H1 (cell line): Measurements from ENCODE around the gene RALY. TPM values are rescaled to one million over a fixed set of nuclear protein-coding genes. Genes with fewer than 3 reads are reported as not detected.

Experiments used
- GABPA ChIP-seq: IDR thresholded peaks from 2 replicates; pipeline ENCODE4 v1.6.1; 2011; ENCODE audit warnings: mild to moderate bottlenecking, low read length, moderate library complexity, borderline replicate concordance; ENCODE audit not compliant: insufficient read depth
- RFX5 ChIP-seq: IDR thresholded peaks from 2 replicates; pipeline ENCODE4 v1.6.1; 2011; ENCODE audit warnings: low read depth, low read length, improper control_type of control experiment, borderline replicate concordance
- SIN3A ChIP-seq, 2 experiments: IDR thresholded peaks in 1 of 2; conservative IDR thresholded peaks in 1 of 2; 2 replicates each; pipeline ENCODE4 v1.6.1; 2011 to 2012; ENCODE audit warnings: low read length in 2 of 2, improper control_type of control experiment in 1 of 2, low read depth in 1 of 2, mild to moderate bottlenecking in 1 of 2
- polyA plus RNA-seq, 7 experiments: library from polyadenylated mRNA; depleted of rRNA in 3 of 7; stranded (reverse) in 5 of 7; unstranded in 2 of 7; fragments of >200 nt in 5 of 7; fragments of 200-250 nt in 2 of 7; gene quantifications; 1 replicate in 5 of 7; 2 replicates in 1 of 7; 4 replicates in 1 of 7; pipeline versions ENCODE4 v1.2.1 to v1.2.3, GENCODE V29; 2011 to 2013; ENCODE audit warnings: missing spikeins in 2 of 7, mixed read lengths in 2 of 7
- total RNA-seq: library from RNA; stranded (reverse); fragmentation: NEBNext Ultra II Directional; extraction: Animal tissue kit (Norgen Biotek cat#: 25700); gene quantifications from 2 replicates; pipeline ENCODE4 v1.2.1, GENCODE V29; 2021

Gene RALY
- total and polyA plus RNA-seq, 2 of the 8 experiments (the other 6 are each of a cell fraction or from before 2014, with no cell fraction given) = 133 to 148 TPM

DNA sequence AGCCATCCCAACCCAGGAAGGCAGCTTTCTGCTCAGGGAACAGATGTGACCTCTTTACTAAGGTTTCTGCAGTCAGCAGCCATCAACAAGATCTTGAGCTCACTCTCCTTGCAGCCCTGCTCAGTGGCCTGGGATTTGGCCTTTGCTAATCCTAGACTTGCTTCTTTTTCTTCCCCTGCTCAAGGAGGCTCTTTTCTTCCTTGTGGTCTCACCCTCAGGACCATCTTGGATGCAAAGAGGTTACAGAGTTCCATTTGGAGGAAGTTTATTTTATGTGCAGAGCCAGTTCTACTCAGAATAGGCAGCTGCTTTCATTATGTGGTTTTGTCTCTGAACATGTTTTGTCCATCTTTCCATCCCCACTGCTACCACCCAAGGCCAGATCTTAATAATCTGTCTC lies 49.3 kb downstream of the RALY start (continued):
- TF ChIP-seq SIN3A (conservative IDR thresholded peaks at IDR 0.05 in 1 of 2, IDR thresholded peaks at IDR 0.05 in 1 of 2; ENCODE audit: low read depth in 1 of 2, low read length in 2 of 2) (no peak), RFX5 (no peak), GABPA (no peak)
